ENCODE data around the gene LYZL4. TPM values are rescaled to one million over a fixed set of nuclear protein-coding genes. Genes with fewer than 3 reads are reported as not detected.

LYZL4 gene
- polyA plus RNA-seq, 1 donor, result not detected

GRCh38 chr3:42403737-42404136, 6.7 kb downstream of the LYZL4 start:
- Histone ChIP-seq H3K4me1 (ENCODE audit: control insufficient read depth, insufficient read depth, low read length) (no peaks in the 10 kb centered on the region), H3K27me3 (ENCODE audit: control insufficient read depth, insufficient read depth, low read length) (no peaks in the 10 kb centered on the region), H3K27ac (ENCODE audit: low read length) (no peak overlapping the region), H3K36me3 (ENCODE audit: control insufficient read depth, insufficient read depth, low read length) (no peaks in the 10 kb centered on the region), H3K4me3 (ENCODE audit: low read length) (no peak overlapping the region), H3K9me3 (ENCODE audit: control insufficient read depth, low read depth, low read length) (no peaks in the 10 kb centered on the region)
- WGBS (ENCODE audit: insufficient coverage, low lambda C conversion rate), result no CpG with 5 or more reads among the region's 3 CpGs
- DNase-seq, result no peak

- no peaks in the 10 kb centered on the region for H3K9me3 ChIP-seq (ENCODE audit: control insufficient read depth, low read depth, low read length)
- no peak overlapping the region for H3K27ac ChIP-seq (ENCODE audit: low read length)
- no peaks in the 10 kb centered on the region for H3K4me1 ChIP-seq (ENCODE audit: control insufficient read depth, insufficient read depth, low read length)
- no CpG with 5 or more reads among the region's 2 CpGs for WGBS (ENCODE audit: insufficient coverage, low lambda C conversion rate)
- no peaks in the 10 kb centered on the region for H3K36me3 ChIP-seq (ENCODE audit: control insufficient read depth, insufficient read depth, low read length)
- no peak overlapping the region for H3K4me3 ChIP-seq (ENCODE audit: low read length)
- no peaks in the 10 kb centered on the region for H3K27me3 ChIP-seq (ENCODE audit: control insufficient read depth, insufficient read depth, low read length)
- no peak for DNase-seq
Observed at GRCh38 chr3:42402394-42403096, 7.9 kb downstream of the LYZL4 start.

GRCh38 chr3:42398080-42398479, 12.3 kb downstream of the LYZL4 start:
- H3K27ac ChIP-seq (ENCODE audit: low read length), result no peak overlapping the region
- no peaks in the 10 kb centered on the region for H3K9me3 ChIP-seq (ENCODE audit: control insufficient read depth, low read depth, low read length)
- no peaks in the 10 kb centered on the region for H3K4me1 ChIP-seq (ENCODE audit: control insufficient read depth, insufficient read depth, low read length)
- no peaks in the 10 kb centered on the region for H3K36me3 ChIP-seq (ENCODE audit: control insufficient read depth, insufficient read depth, low read length)
- no peak for DNase-seq
- WGBS (ENCODE audit: insufficient coverage, low lambda C conversion rate), result no CpG with 5 or more reads among the region's 3 CpGs
- H3K4me3 ChIP-seq (ENCODE audit: low read length), result no peak overlapping the region
- H3K27me3 ChIP-seq (ENCODE audit: control insufficient read depth, insufficient read depth, low read length), result no peaks in the 10 kb centered on the region

GRCh38 chr3:42397644-42398043, 12.8 kb downstream of the LYZL4 start:
- Histone ChIP-seq H3K36me3 (ENCODE audit: control insufficient read depth, insufficient read depth, low read length) (no peaks in the 10 kb centered on the region), H3K27ac (ENCODE audit: low read length) (no peak overlapping the region), H3K4me3 (ENCODE audit: low read length) (no peak overlapping the region), H3K27me3 (ENCODE audit: control insufficient read depth, insufficient read depth, low read length) (no peaks in the 10 kb centered on the region), H3K4me1 (ENCODE audit: control insufficient read depth, insufficient read depth, low read length) (no peaks in the 10 kb centered on the region), H3K9me3 (ENCODE audit: control insufficient read depth, low read depth, low read length) (no peaks in the 10 kb centered on the region)
- no CpG with 5 or more reads among the region's 8 CpGs for WGBS (ENCODE audit: insufficient coverage, low lambda C conversion rate)
- DNase-seq, result no peak

GRCh38 chr3:42394579-42395288, 15.7 kb downstream of the LYZL4 start:
- Histone ChIP-seq H3K4me1 (ENCODE audit: control insufficient read depth, insufficient read depth, low read length) (no peaks in the 10 kb centered on the region), H3K27me3 (ENCODE audit: control insufficient read depth, insufficient read depth, low read length) (no peaks in the 10 kb centered on the region), H3K4me3 (ENCODE audit: low read length) (no peak overlapping the region), H3K36me3 (ENCODE audit: control insufficient read depth, insufficient read depth, low read length) (no peaks in the 10 kb centered on the region), H3K9me3 (ENCODE audit: control insufficient read depth, low read depth, low read length) (no peaks in the 10 kb centered on the region), H3K27ac (ENCODE audit: low read length) (no peak overlapping the region)
- 100% methylated on average over 1 of the region's 12 CpGs for WGBS (ENCODE audit: insufficient coverage, low lambda C conversion rate)
- DNase-seq, result no peak

- DNase-seq, result peak; percentile 23 to 66
- Histone ChIP-seq H3K4me3 (ENCODE audit: low read length) (no peak overlapping the region), H3K36me3 (ENCODE audit: control insufficient read depth, insufficient read depth, low read length) (no peaks in the 10 kb centered on the region), H3K9me3 (ENCODE audit: control insufficient read depth, low read depth, low read length) (no peaks in the 10 kb centered on the region), H3K27ac (ENCODE audit: low read length) (no peak overlapping the region), H3K4me1 (ENCODE audit: control insufficient read depth, insufficient read depth, low read length) (peaks cover 3% of the 10 kb centered on the region), H3K27me3 (ENCODE audit: control insufficient read depth, insufficient read depth, low read length) (no peaks in the 10 kb centered on the region)
- WGBS (ENCODE audit: insufficient coverage, low lambda C conversion rate), result 80% methylated on average over 1 of the region's 10 CpGs
Observed at GRCh38 chr3:42387802-42388651, 22.4 kb downstream of the LYZL4 start.

- Histone ChIP-seq H3K27ac (ENCODE audit: low read length) (no peak overlapping the region), H3K27me3 (ENCODE audit: control insufficient read depth, insufficient read depth, low read length) (no peaks in the 10 kb centered on the region), H3K36me3 (ENCODE audit: control insufficient read depth, insufficient read depth, low read length) (no peaks in the 10 kb centered on the region), H3K4me3 (ENCODE audit: low read length) (no peak overlapping the region), H3K4me1 (ENCODE audit: control insufficient read depth, insufficient read depth, low read length) (no peaks in the 10 kb centered on the region), H3K9me3 (ENCODE audit: control insufficient read depth, low read depth, low read length) (no peaks in the 10 kb centered on the region)
- WGBS (ENCODE audit: insufficient coverage, low lambda C conversion rate), result 87% methylated on average over 3 of the region's 6 CpGs
- no peak for DNase-seq
Observed at GRCh38 chr3:42381551-42382082, 28.8 kb downstream of the LYZL4 start.

- no peak overlapping the region for H3K4me3 ChIP-seq (ENCODE audit: low read length)
- no peaks in the 10 kb centered on the region for H3K9me3 ChIP-seq (ENCODE audit: control insufficient read depth, low read depth, low read length)
- no peaks in the 10 kb centered on the region for H3K36me3 ChIP-seq (ENCODE audit: control insufficient read depth, insufficient read depth, low read length)
- no CpG with 5 or more reads among the region's 2 CpGs for WGBS (ENCODE audit: insufficient coverage, low lambda C conversion rate)
- no peak for DNase-seq
- H3K4me1 ChIP-seq (ENCODE audit: control insufficient read depth, insufficient read depth, low read length), result no peaks in the 10 kb centered on the region
- H3K27me3 ChIP-seq (ENCODE audit: control insufficient read depth, insufficient read depth, low read length), result no peaks in the 10 kb centered on the region
- no peak overlapping the region for H3K27ac ChIP-seq (ENCODE audit: low read length)
Observed at GRCh38 chr3:42377681-42378080, 32.7 kb downstream of the LYZL4 start.

- Histone ChIP-seq H3K36me3 (ENCODE audit: control insufficient read depth, insufficient read depth, low read length) (no peaks in the 10 kb centered on the region), H3K9me3 (ENCODE audit: control insufficient read depth, low read depth, low read length) (no peaks in the 10 kb centered on the region), H3K27ac (ENCODE audit: low read length) (no peak overlapping the region), H3K27me3 (ENCODE audit: control insufficient read depth, insufficient read depth, low read length) (no peaks in the 10 kb centered on the region), H3K4me3 (ENCODE audit: low read length) (no peak overlapping the region), H3K4me1 (ENCODE audit: control insufficient read depth, insufficient read depth, low read length) (no peaks in the 10 kb centered on the region)
- no peak for DNase-seq
- WGBS (ENCODE audit: insufficient coverage, low lambda C conversion rate), result no CpG with 5 or more reads among the region's 4 CpGs
Observed at GRCh38 chr3:42376344-42376798, 34.0 kb downstream of the LYZL4 start.

- H3K36me3 ChIP-seq (ENCODE audit: control insufficient read depth, insufficient read depth, low read length), result no peaks in the 10 kb centered on the region
- no peak overlapping the region for H3K27ac ChIP-seq (ENCODE audit: low read length)
- 70% methylated on average over 2 of the region's 6 CpGs for WGBS (ENCODE audit: insufficient coverage, low lambda C conversion rate)
Observed at GRCh38 chr3:42375121-42375800, 35.1 kb downstream of the LYZL4 start.

More at GRCh38 chr3:42375121-42375800, 35.1 kb downstream of the LYZL4 start:
- no peaks in the 10 kb centered on the region for H3K9me3 ChIP-seq (ENCODE audit: control insufficient read depth, low read depth, low read length)
- H3K4me3 ChIP-seq (ENCODE audit: low read length), result no peak overlapping the region
- no peak for DNase-seq
- H3K27me3 ChIP-seq (ENCODE audit: control insufficient read depth, insufficient read depth, low read length), result no peaks in the 10 kb centered on the region
- H3K4me1 ChIP-seq (ENCODE audit: control insufficient read depth, insufficient read depth, low read length), result no peaks in the 10 kb centered on the region

Measured in large intestine (tissue), 3 donors.